HG03520 (cell line): ENCODE data around the gene KISS1R.
"Not testable (repeated sequence)": the region's sequence is repeated elsewhere in the genome, so short reads cannot be mapped to it uniquely, and the experiment has no call there.

Source experiments
- ATAC-seq: cut with Tn5 transposase; IDR thresholded peaks from one replicate; pipeline ENCODE4 v1.9.1; 2021; ENCODE audit warnings: mild to moderate bottlenecking, moderate library complexity; ENCODE audit not compliant: unreplicated experiment

The KISS1R gene

GRCh38 chr19:881385-882071, 35.6 kb upstream of the KISS1R start:
- no peak for ATAC-seq

- no peak for ATAC-seq
Measured at GRCh38 chr19:882871-883497, 34.1 kb upstream of the KISS1R start.

- ATAC-seq, result no peak
Measured at GRCh38 chr19:883661-884211, 33.4 kb upstream of the KISS1R start.

GRCh38 chr19:884420-885211, 32.5 kb upstream of the KISS1R start:
- ATAC-seq, result no peak

- ATAC-seq, result no peak
Measured at GRCh38 chr19:885536-886224, 31.5 kb upstream of the KISS1R start.

DNA sequence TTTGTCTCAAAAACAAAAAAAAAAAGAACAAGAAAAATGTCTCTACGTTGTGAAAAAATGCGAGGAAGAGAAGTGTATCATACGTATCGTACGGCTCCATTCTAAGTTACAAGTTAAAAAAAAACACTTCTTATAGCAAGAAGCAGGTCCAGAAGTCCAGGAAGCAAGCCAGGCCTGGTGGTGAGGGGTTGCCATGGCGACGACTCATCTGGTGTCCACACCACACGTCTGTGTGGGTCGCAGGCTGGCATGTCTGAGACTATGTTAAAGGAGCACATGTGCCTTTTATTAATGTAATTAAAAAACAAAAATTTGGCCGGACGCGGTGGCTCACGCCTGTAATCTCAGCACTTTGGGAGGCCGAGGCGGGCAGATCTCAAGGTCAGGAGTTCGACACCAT, 30.1 kb upstream of the KISS1R start:
- no peak for ATAC-seq

DNA sequence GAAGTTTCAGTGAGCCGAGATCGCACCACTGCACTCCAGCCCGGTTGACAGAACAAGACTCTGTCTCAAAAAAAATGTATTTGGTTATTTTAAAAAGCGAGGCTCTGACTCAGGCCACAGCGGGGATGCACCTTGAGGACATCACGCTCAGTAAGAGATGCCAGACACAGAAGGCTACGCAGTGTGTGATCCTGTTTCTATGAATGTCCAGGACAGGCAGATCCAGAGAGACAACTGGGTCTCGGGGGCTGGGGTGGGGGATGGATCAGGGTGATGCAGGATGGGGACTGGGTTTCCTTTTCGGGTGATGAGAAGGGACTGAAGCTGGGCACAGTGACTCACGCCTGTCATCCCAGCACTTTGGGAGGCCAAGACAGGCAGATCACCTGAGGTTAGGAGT, 29.5 kb upstream of the KISS1R start:
- no peak for ATAC-seq

GRCh38 chr19:888581-889385, 28.4 kb upstream of the KISS1R start:
- no peak for ATAC-seq

- no peak for ATAC-seq
Measured at GRCh38 chr19:889662-890295, 27.4 kb upstream of the KISS1R start.

DNA sequence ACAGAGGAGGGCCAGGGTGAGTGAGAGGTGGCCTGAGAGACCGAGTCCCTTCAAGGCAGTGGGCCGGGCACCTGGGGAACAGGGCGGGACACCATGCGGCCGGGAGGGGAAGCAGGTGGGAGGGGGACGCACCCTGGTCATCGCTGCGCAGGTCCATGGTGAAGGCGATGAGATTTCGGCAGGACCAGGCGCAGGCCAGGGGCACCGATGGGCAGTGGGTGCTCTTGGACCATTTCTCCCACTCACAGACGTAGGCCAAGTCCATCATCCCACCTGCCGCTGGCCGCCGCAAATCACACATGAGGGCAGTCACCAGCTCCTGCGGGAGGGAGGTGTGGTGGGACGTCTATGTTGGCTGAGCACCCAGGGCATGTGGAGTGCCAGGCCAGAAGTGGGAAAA, 26.3 kb upstream of the KISS1R start:
- ATAC-seq, result no peak

DNA sequence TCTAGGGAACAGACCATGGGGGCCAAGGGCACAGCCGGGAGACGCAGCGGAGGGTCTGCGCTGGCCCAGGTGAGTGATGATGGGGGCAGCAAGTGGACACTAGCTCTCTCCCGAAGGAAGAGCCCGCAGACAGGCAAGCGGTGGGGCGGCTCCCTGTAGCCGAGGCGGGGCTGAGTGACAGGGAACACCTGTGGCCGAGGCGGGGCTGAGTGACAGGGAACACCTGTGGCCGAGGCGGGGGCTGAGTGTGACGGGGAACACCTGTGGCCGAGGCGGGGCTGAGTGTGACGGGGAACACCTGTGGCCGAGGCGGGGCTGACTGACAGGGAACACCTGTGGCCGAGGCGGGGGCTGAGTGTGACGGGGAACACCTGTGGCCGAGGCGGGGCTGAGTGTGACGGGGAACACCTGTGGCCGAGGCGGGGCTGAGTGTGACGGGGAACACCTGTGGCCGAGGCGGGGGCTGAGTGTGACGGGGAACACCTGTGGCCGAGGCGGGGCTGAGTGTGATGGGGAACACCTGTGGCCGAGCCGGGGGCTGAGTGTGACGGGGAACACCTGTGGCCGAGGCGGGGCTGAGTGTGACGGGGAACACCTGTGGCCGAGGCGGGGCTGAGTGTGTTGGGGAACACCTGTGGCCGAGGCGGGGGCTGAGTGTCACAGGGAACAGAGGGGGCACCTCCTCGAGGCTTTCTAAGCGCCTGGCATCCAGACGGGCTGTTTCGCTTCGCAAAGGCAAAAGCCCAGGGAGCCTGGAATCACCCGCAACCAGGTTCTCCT, 25.5 kb upstream of the KISS1R start:
- not testable (repeated sequence) for ATAC-seq

DNA sequence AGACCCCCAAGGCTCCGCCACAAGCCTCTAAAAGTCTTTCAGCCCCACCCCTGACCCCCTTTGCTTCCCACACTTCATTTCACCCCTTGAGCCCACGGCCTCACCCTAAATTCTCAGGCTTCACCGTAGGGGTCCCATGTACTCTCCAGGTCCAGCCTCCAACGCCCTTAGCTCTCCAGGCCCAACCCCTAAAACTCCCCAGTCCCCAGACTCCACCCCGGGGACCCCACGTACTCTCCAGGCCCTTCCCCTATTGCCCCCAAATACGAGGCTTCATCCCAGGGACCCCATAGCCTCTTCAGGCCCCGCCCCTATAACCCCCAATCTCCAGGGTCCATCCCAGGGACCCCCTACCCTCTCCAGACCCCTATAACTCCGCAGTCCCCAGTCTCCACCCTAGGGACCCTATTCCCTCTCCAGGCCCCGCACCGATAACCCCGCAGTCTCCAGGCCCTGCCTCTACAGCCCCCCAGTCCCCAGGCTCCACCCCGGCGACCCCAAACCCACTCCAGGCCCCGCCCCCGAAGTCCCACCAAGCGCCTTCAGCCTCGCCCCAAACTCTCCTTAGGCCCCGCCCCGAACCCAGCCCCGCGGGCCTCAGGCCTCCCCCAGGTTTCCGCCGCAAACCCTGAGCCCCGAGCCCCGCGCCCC, 24.8 kb upstream of the KISS1R start:
- no peak for ATAC-seq

GRCh38 chr19:892894-893689, 24.0 kb upstream of the KISS1R start, which contains the start of the genes MED16 and RNU6-9:
TSS of gene MED16 (minus strand) at chr19:893187. CDS start at chr19:891131, 2,056 bp downstream.
TSS of gene RNU6-9 (plus strand) at chr19:893484.
- peak; percentile 77 for ATAC-seq

- ATAC-seq, result no peak
Measured at GRCh38 chr19:896434-896833, 20.7 kb upstream of the KISS1R start.

GRCh38 chr19:896999-897398, 20.1 kb upstream of the KISS1R start:
- ATAC-seq, result no peak

GRCh38 chr19:897442-898039, 19.6 kb upstream of the KISS1R start:
- no peak for ATAC-seq

DNA sequence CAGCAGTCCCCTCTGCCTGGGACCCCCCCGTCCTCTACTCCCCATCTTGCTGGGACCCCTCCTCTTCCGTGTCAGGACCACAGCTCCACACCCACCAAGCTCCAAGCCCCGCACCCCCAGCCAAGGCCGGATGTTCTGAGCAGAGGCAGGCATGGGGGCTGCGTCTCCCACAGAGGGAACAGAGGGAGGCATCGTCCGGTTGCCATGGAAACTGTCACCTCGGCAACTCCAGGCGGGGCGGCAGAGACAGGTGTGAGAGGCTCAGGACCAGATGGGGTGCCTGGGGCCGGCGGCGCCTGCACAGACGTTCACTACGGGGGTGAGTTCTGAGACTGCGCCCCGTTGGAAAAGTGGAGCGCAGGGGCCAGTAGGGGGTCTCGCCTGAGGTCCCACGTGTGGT, 18.5 kb upstream of the KISS1R start:
- no peak for ATAC-seq
